Erythroblast (primary cell): ENCODE data around the gene UBE2O.

Experiments used
- GATA1 ChIP-seq: IDR thresholded peaks from 2 replicates; pipeline ENCODE4 v1.6.1; 2011; ENCODE audit warnings: low read depth, mild to moderate bottlenecking, control low read depth, low read length, moderate library complexity
- POLR2A ChIP-seq: IDR thresholded peaks from 2 replicates; pipeline ENCODE4 v1.6.1; 2011; ENCODE audit warnings: mild to moderate bottlenecking, low read length

GRCh38 chr17:76359375-76359774, 93.6 kb downstream of the UBE2O start:
- TF ChIP-seq POLR2A: no peak
- TF ChIP-seq GATA1: no peak
